HG03135 (cell line): ENCODE results near the gene RELCH.
A peak's percentile ranks its signal among the peaks of the same experiment; 100 is the strongest.

Source experiments
- ATAC-seq: cut with Tn5 transposase; IDR thresholded peaks from one replicate; pipeline ENCODE4 v1.9.1; 2021; ENCODE audit warnings: mild to moderate bottlenecking, moderate library complexity; ENCODE audit not compliant: unreplicated experiment

RELCH gene

DNA sequence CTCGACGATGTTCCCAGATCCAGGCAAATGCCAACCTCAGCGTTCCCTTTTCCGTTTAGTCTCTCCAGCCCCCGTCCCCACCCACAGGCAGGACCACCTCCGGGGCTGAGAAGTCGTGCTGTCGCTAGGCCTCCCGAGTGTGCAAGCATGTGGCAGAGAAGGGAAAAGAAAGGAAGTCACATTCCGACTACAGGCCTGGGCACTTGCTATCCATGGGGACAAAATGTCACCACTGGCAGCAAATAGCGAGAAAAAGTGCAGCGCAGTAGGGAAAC is 619 bp upstream of the RELCH start:
- no peak for ATAC-seq

DNA sequence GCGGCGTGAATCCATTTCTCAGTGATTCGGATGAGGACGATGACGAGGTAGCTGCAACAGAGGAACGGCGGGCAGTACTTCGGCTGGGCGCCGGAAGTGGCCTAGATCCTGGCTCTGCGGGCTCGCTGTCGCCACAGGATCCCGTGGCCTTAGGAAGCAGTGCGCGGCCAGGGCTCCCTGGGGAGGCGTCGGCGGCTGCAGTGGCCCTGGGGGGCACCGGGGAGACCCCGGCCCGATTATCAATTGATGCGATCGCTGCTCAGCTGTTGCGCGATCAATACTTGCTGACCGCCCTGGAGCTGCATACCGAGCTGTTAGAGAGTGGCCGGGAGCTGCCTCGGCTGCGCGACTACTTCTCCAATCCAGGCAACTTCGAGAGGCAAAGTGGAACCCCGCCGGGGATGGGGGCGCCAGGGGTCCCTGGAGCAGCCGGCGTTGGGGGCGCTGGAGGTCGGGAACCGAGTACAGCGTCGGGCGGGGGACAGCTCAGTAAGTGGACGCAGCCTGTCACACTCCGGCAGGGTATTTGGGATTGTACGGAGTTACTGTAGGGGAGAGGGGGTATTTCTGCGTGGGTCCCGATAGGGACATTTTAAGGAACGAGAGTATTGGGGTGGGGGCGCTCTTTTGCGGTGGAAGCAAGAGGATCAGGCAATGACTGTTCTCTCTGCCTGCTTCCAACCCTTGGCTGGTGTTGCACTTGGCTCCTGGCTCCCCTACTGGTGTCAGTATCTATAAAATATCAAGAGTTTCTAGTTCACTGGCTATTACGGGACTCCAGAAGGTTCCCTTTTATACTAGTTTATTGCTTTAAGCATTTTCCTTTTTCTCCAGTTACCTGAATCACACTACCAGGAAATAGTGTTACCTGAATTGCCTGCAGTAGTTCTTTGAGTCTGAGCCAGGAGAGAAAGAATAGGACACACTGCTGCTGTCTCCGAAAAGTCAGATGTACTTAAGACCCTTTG is 772 bp downstream of the RELCH start:
- ATAC-seq: peak; percentile 4

DNA sequence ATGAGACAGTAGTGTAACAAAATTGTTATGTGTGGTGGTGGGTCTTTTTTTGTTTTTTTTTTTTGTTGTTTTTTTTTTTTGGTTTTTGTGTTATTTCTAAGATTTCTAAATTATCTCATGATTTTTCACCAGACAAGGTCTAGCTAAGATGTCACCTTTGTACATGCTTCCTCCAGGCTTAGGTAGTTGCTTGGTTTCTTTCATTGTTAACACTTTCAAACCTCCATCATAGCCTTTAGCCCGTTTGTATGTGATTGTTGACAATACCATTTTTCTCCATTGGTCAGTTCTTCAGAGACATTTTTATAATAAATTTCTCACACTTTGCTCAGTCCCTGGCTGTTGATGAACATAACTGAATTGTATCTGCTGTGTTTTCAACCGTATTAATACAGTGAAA is 2.2 kb downstream of the RELCH start:
- ATAC-seq: no peak

DNA sequence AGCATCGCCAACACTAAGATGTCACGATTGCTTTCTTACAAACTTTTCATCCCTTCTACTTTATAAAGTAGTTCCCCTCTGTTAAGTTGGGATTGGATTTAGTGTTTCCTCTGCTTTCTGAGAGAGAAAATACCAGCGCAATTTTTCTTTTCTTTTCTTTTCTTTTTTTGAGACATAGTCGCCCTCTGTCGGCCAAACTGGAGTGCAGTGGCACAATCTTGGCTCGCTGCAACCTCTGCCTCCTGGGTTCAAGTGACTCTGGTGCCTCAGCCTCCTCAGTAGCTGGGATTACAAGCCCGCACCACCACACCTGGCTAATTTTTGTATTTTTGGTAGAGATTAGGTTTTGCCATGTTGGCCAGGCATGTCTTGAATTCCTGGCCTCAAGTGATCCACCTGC is 9.0 kb downstream of the RELCH start:
- ATAC-seq: no peak

DNA sequence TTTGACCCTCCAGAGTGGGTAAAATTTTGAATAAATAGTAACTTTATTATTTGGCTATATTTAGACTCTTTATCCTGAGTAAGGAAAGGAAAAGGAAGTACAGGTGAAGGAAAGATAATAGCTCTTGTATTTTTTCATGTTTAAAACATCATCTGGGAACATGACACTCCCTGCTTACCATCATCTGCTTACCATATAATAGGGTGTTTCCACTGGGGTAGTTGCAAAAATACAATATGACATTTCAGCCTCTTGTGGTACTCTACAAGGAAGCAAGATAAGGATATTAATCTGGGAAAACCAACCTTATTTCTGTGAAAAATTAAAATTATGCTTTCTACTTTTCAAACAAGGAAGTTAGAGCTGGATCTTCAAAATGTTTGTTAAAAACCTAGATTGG is 9.9 kb downstream of the RELCH start:
- ATAC-seq: no peak

DNA sequence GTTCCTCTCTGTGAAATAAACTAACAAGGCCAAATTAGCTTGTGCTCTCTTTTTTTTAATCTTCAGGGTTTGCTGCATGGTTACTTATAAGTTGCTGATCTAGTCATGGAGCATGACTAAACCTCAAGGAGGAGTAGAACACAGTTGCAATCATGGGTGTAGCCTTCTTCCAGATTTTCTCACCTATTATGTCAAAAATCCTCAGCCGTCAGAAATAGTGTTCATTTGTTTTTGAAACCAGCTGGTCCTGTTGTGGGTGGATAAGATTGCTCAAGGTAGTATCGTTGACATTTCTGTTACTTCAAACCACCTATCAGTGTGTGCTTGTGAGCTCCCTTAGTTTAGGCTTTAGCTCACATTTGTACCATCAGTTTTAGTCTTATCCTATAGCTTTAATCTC is 11.2 kb downstream of the RELCH start:
- no peak for ATAC-seq

DNA sequence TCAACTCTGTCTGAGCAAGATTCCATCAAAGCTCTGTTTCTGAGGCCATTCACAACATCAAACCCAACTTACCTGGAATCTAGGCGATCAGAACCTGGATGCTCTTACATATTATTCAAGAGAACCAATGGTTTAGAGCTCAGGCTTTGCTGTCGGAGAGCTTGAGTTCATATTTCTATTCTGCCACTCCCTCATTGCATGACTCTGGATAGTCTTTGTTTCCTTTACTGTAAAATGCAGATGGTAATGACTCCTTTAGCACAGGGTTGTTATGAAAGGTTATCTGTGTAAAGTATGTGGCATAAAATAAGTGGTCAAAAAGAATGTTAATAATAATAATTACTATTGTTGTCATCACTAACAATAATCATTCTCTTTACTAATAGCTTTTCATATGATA is 12.6 kb downstream of the RELCH start:
- no peak for ATAC-seq

DNA sequence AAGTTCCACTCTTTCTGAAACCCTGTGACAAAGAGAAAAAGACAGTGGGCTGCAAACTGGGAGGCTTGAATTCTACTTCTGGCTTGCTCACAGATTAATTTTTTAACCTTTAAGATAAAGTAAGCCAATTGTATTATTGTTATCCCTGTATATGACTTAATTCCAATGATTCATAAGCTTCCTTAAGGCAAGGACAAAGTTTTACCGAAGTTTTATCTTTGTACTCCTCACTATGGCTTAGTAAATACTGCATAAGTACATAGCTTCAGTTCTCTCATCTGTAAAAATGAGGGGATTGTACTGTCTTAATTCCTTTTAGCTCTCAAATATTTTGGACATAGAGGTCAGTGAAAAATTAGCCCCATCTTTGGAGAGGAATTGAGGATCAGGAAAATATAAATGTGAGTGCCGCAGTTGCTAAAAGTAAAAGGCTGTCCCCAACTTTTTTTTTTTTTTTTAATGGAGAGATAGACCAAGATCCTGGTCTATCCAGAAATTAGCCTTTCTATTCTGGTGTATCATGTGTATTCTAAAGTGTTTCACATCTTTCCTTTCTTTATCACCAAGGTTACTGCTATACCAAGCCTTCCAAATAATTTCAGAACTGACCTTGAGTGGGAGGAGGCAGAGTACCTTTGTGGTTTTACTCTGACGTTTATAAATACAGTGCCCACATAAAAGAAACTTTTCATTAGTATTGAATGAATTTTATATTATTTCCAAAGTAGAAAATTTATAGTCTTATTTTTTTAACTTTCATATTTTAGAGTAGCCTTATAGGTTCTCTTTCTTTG is 13.3 kb downstream of the RELCH start:
- no peak for ATAC-seq

DNA sequence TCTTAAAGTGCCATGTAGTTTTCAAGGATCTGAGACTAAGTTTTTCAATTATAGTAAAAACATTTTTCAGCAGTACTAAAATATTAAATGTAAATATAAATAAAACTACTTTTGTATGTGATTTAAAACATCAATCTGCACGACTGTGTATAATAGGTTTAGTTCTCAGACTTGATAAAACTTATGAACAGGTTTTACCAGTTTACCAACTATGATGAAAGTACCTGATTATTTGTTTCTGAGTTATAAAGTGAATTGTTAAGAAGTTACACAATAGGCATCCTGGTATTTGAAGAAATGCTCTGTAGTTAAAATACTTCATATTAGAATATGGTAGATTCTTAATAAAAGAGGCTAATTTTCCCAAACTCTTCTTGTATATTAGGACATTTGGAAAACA is 14.8 kb downstream of the RELCH start:
- ATAC-seq: no peak

DNA sequence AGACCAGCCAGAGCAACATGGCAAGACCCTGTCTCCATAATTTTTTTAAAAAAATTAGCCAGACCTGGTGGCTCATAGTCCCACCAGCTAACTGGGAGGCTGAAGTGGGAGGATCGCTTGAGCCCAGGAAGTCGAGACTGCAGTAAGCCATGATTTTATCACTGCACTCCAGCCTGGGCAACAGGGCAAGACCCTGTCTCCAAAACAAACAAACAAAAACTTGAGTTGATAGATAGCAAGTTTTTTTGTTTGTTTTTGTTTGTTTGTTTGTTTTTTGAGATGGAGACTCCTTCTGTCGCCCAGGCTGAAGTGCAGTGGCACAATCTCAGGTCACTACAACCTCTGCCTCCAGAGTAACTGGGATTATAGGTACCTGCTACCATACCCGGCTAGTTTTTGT is 18.8 kb downstream of the RELCH start:
- ATAC-seq: no peak

DNA sequence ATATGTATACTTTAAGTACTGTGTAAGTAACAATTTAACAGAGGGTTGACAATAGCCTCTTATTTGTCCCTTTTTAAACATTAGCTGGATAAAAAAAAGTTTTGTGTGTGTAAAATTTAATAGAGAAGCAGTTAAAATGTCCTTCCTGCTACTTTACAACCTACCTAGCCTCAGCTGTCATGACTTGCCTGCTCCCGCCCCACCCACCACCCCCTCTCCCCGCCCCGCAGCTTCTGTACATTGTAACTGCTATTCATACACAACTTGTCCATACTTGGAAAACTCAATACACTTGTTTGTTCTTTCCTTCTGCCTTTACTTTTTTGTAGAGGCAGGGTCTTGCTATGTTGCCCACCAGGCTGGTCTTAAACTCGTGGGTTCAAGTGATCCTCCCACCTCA is 19.5 kb downstream of the RELCH start:
- no peak for ATAC-seq

DNA sequence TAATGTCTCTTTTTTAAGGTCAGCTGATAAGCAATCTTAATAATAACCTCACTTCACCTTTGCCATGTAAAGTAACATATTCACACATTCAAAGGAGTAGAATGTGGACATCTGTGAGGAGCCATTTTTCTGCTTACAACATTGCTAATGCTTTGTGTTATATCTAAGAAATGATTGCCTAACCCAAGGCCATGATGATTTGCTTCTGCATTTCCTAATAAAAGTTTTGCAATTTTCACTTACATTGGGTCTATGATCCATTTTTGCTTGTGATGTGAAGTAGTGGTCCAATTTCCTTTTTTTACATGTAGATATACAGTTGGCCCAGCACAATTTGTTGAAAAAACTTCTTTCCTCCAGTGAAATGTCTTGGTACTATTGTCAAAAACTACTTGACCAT is 22.0 kb downstream of the RELCH start:
- no peak for ATAC-seq

DNA sequence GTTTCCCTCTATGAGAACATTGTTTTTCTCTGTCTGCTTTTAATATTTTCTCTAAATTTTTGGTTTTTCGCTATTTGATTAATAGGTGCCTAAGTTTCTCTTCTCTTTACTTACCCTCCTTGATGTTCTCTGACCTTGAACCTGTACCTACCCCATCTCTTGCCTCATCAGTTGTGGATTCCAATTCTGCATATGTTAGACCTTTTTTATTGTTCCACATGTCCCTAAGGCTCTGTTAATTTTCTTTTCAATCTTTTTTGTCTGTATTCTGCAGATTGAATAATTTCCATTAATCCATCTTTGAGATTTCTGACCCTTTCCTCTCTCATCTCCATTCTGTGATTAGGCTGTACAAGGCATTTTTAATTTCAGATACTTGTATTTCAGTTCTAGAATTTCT is 23.1 kb downstream of the RELCH start:
- no peak for ATAC-seq

DNA sequence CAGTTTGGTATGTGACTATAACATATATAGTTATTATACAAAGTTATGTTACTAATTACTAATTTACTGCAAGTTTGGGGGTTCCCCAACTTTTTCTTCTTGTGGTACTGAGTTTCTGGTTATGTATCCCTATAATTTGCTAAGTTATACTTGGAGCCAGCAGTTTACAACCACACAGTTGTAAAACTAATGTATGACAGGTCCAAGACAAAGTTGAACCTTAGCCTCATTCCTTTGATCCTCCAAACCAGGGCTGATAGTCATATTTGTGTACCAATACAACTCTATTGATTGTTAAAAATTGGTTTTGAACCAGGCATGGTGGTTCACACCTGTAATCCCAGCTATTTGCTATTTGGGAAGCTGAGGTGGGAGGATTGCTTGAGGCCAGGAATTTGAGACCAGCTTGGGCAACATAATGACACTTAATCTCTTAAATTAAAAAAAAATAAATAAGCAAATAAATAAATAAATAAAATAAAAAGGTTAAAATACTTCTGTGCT is 24.3 kb downstream of the RELCH start:
- ATAC-seq: no peak

DNA sequence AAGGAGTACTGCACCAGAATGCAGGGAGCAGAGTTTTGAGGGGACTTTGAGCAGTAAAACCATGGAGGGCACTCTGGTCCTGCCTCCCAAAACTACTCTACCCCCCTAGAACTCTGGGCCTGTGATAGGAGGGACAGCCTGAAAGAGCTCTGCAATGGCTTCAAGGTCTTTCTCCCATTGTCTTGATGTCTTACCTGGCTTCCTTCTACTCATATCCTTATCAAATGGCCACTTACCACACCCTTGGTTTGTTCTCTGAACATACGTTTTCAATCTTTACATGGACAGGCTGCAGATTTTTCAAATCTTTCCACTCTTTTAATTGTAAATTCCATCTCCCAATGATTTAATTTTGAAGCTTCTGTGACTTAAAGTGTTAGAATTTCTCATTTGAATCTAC is 27.7 kb downstream of the RELCH start:
- no peak for ATAC-seq

DNA sequence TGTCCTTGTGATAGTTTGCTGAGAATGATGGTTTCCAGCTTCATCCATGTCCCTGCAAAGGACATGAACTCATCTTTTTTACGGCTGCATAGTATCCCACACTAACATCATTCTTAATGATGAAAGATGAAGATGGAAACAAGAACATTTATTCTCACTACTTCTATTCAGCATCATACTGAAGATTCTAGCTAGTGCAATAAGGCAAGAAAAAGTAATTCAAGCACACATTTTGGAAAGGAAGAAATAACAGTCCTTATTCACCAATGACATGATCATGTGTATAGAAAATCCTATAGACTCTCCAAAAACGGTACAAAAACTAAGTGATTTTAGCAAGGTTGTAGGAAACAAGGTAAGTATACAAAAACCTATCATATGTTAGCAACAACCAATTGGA is 37.2 kb downstream of the RELCH start:
- ATAC-seq: no peak

DNA sequence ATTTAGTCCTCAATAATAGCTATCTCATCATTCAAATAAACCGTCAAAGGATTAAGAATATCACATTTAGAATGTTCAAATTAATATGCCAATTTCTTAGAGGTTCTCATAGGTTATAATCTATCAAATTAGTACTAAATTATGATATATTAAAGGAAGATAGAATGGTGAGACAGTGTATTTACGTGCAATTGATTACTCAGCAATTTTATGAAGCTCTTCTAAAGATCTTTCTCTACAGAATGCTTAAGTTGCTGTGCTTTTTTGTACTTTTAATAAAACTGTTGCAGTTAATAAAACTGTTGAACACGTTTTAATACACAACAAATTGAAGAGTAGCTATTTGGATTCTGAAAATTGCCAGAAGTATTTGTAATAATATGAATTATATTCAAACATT is 39.0 kb downstream of the RELCH start:
- no peak for ATAC-seq

DNA sequence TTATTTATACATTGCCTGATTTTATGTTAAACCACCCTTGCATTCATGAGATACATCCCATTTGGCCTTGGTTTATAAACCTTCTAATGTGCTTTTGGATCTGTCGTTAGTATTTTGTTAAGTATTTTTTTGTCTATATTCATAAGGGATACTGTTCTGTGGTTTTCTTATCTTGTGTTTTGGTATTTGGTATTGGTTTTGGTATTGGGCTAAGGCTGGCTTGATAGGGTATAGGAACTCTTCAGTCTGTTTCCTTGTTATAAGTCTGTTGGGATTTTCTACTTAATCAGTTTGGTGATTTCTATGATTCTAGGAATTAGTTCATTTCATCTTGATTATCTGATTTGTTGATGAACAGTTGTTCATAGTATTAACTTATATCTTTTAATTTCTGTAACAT is 49.2 kb downstream of the RELCH start:
- no peak for ATAC-seq

DNA sequence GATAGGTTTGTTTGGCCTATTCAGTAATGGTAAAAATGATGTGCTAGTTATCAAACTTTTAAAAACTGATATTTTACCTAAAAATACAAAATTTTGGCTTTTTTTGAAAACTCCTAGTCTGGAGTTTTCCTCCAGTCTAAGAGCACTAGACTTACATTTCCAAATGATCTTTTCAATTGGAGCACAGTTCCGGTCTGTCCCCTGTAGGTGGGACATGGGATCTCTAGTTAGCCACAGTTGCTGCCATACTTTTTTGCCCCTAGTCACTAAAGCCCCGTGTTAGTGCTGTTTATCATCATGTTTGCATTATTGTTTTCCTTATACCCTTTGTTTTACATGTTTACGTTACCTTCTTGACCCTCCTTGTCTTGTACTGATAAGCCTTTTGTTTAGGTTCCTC is 52.4 kb downstream of the RELCH start:
- ATAC-seq: no peak

DNA sequence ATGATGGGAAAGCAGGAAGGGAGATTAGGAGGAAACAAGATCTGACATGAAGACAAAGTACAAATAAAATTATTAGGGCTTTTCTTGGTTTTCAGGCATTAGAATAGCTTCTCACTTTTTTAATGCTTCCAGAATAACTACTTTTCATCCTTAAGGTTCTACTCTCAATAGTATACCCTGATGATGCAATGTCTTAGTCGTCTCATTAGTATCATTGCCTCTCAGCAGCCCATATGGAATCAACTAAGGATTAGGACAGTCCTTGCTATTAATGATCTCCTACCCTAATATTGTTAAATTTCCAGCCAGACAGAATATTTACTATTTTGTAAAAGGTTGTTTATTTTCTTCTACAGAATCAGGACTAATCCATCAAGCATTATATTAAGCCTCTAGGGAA is 55.9 kb downstream of the RELCH start:
- no peak for ATAC-seq

DNA sequence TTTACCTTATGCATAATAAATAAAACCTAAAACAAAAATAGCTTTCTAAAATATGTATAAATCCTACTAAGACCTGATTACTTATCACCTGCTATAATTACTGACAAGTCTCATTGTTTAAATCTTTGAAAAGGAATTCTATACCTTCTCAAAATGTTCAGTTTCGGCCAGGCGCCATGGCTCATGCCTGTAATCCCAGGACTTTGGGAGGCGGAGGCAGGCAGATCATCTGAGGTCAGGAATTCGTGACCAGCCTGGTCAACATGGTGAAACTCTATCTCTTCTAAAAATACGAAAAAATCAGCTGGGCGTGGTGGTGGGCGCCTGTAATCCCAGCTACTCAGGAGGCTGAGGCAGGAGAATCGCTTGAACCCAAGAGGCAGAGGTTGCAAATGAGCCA is 58.1 kb downstream of the RELCH start:
- ATAC-seq: no peak

DNA sequence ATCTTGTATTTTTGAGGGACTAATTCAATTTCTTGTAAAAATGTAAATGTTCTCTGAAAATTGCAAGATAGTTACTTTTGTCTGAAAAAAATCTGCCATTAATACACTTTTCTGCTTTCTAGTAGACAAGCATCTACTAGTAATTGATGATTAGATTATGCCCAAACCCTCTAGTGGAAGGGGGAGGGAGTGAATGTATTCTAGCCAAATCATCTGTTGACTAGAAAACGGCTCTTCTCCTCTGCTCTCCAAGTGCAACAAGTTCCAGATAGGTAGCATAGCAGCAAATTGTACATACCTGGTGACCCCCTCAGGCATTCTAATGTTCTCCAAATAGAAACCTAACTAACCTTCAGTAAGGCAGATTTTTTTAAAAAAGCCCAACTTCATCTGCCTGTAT is 58.6 kb downstream of the RELCH start:
- ATAC-seq: no peak
